SHP77 treated with DMSO at 0.1 percent for 48 hours (cell line): ENCODE data around the gene ERH.
A peak's percentile ranks its signal among the peaks of the same experiment; 100 is the strongest.
"Not testable (repeated sequence)": the region's sequence is repeated elsewhere in the genome, so short reads cannot be mapped to it uniquely, and the experiment has no call there.

ENCODE experiments used
- DNase-seq: peaks from one replicate; lab custom pipeline; 2025; lab: John Stamatoyannopoulos, UW

The ERH gene

DNA sequence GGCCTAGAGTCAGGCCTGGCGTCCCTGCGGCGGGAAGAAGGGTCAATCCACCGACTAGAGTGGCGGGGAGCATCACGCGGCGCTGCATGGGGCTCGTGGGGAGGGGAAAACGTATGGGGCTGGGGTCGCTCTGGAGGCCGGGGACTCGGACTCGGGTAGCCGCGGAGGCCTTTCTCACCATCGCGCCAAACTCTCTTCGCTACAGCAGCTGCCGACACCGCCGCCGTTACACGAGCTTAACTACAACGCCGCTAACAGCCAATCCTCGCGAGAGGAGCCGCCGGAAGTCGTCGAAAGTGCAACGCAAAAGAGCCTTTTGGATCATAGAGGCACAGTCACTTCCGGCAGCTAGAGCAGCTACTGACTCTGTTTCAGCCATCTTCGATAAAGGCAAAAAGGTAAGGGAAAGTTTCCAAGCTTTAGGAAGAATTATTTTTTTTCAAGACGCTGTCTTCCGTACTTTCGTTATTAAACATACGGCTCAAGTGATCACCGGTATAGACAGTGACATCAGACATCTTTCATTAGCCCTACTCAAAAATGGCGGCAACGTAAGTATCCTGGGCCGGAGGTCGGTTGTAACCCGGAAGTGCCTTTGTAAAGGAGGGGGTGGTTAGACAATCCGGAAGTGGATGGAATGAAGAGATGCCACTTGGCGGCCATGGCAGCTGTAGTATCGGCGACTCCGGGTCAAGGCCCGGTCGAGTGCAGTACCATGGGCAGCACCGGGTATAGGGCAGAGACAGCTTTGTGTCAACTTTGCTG is at the start of gene ERH, which contains the start of gene SLC39A9:
Gene ERH (minus strand): TSS at position 247 of the 765 bp plus-strand sequence. CDS start 66 bp downstream, at position 181.
Gene SLC39A9 (plus strand): TSS at position 640 of the 765 bp plus-strand sequence. CDS start 678 bp downstream, outside the sequence.
- peak; percentile 99 for DNase-seq

DNA sequence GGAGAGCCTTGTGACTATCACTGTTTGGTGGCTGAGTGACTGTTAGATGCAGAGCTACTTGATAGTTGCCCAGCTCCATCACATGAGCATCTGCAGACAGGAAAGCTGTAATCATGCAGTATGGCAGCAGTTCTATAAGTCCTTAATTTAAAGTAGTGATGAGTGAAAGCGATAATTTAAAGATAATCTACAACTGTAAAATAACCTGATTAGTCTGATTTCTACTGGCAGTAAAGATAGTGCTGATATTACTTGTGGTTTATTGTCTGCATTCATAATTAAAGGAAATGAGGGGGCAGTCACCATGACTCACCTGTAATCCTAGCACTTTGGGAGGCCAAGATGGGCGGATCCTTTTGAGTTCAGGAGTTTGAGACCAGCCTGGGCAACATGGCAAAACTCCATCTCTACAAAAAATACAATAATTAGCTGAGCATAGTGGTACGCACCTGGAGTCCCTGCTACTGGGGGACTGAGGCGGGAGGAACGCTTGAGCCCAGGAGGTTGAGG is 45.3 kb upstream of the ERH start:
- DNase-seq, result no peak

DNA sequence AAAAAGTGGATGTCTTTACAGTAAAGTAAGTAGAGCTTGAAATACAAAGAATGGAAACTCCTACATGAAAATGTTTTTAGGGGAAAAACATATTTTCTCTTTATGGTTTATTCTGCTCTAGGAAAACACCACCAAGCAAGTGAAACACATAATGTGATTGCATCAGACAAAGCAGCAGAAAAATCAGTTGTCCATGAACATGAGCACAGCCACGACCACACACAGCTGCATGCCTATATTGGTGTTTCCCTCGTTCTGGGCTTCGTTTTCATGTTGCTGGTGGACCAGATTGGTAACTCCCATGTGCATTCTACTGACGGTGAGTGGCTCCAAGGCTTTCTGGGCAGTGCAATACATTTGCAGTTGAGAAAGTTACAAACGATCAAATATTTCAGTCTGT is 43.8 kb upstream of the ERH start:
- no peak for DNase-seq

DNA sequence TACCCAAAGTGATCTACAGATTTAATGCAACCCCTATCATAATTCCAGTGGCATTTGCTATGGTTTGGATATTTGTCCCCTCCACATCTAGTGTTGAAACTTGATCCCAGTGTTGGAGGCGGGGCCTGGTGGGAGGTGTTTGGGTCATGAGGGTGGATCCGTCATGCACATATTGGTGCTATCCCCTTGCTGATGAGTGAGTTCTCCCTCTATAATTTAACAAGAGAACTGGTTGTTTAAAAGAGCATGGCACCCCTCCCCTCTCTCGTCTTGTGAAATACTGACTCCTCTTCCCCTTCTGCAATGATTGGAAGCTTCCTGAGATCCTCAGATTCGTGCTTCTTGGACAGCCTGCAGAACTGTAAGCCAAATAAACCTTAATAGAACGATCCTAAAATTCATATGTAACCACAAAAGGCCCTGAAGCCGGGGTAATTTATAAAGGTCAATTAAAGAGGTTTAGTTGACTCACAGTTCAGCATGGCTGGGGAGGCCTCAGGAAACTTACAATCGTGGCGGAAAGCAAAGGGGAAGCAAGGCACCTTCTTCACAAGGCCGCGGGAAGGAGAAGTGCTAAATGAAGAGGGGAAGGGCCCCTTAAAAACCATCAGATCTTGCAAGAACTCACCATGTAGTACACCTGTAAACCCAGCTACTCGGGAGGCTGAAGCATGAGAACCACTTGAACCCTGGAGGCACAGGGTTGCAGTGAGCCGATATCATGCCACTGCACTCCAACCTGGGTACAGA is 41.6 kb upstream of the ERH start:
- no peak for DNase-seq

DNA sequence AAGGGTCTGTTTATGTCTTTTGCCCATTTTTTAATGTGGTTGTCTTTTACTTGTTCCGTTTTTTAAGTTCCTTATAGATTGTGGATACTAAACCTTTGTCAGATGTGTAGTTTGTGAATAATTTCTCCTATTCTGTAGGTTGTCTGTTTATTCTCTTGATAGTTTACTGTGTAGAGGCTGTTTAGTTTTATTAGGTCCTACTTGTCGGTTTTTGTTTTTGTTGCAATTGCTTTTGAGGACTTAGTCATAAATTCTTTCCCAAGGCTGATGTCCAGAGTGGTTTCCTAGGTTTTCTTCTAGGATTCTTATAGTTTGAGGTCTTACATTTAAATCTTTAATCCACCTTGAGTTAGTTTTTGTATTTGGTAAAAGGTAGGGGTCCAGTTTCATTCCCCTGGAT is 34.3 kb upstream of the ERH start:
- DNase-seq, result no peak

DNA sequence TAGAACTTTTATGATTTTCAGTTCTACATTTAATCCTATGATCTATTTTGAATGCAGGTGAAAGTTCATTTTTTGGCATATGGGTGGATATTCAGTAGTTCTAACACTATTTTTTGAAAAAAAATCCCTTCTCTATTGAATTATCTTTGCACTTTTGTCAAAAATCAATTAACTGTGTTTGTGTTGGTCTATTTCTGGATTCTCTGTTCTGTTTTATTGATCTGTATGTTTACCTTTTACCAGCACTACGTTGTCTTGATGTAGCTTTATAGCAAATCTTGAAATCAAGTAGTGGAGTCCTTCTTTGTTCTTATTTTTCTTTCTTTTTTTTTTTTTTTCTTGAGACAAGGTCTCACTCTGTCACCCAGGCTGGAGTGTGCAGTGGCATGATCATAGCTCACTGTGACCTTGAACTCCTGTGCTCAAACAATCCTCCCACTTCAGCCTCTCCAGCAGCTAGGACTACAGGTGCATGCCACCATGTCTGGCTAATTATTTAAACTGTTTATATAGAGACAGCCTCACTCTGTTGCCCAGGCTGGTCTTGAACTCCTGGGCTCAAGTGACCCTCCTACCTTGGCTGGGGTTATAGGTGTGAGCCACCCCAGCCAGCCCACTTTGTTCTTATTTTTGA is 32.3 kb upstream of the ERH start:
- no peak for DNase-seq

DNA sequence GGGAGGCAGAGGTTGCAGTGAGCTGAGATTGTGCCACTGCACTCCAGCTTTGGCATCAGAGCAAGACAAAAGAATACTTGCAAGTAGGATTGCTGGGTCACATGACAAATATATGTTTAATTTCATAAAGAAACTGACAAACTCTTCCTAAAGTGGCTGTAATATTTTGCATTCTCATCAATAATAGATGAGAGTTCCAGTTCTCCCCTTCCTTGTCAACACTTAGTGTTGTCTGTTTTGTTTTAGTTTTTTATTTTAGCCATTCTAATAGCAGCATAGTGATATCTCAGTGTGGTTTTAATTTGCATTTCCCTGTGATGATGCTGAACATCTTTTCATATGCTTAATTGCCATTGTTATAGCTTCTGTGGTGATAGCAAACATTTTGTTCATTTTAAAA is 31.5 kb upstream of the ERH start:
- DNase-seq, result no peak

DNA sequence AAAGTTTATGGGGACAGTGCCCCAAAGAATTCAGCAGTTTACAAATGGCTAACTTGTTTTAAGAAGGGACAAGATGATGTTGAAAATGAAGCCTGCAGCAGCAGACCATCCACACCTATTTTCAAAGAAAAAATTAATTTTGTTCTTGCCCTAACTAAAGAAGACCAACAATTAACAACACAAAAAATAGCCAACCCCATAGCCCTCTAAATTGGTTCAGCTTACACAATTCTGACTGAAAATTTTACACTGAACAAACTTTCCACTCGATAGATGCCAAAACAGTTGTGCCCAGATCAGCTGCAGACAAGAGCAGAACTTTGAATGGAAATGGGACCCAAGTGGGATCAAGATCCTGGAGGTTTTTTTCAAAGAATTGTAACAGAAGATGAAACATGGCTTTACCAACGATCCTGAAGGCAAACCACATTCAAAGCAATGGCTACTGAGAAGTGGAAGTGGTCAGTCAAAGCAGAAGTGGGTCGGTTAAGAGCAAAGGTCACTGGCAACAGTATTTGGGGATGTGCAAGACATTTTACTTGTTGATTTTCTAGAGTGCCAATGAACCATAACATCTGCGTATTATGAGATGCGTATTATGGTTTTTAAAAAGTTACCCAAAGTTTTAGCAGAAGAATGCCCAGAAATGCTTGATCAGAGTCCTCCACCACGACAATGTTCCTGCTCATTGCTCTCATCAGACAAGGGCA is 30.3 kb upstream of the ERH start:
- DNase-seq, result no peak

DNA sequence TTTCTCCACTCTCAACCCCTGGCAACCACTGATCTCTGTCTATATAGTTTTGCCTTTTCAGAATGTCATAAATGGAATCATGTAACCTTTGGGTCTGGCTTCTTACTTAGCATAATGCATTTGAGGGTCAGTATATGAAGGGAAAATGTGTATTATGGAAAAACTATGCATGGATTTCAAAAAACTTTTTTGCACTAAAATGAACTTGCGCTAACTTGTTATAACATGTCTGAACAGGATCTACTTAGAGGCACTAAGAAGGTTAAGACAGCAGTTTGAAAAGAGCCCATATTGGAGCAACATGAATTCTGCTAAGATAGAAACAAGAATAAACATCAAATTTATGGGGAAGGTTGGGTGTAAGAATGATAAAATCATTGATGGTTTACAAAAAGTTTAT is 29.5 kb upstream of the ERH start:
- DNase-seq, result no peak

DNA sequence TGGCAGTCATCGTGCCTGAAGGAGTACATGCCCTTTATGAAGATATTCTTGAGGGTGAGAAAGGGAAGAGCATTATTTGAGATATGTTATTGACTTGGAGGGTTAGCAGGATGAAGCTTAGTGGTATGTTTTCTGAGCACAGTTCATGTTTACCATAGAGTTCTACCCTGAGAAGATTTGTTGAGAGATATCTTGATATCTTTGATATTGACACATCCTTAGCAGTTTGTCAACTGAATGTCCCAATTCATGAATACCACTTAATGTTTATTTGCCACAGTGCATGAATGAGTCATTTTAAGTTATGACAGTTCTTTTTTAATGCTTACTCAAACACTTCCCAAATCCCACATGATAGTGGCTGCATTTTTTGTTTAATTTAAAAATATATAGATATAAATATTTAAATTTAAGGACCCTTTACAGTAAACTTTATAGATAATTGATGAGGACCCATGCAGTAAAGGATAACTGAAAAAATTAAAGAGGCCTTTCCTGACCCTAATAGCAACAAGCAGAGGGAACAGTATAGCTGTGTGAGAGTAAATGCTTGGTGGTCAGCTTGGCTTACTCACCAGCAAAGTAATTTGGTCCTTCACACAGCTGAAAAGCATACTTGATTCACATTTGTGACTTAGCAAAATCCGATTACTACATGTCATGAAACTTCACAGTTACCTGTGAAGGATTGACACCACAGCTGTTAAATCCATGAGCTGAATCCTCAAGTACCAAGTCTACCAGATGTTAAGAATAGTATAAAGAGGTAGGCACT is 26.2 kb upstream of the ERH start:
- DNase-seq, result no peak

DNA sequence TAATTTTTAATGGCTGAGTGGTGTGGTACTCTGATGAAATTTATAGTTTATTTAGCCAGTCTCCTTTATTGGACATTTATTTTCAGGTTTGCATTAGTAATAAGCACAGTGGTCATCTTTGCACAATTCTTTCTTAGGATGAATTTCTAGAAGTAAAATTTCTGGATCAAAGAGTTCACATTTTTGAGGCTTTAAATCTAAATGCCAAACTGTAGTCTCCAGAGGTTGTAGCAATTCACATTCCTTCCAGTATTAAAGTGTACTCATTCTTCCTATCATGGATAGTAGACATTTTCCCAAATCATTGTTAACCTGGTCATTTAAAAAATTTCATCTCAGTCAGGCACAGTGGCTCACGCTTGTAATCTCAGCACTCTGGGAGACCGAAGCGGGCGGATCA is 25.2 kb upstream of the ERH start:
- no peak for DNase-seq

DNA sequence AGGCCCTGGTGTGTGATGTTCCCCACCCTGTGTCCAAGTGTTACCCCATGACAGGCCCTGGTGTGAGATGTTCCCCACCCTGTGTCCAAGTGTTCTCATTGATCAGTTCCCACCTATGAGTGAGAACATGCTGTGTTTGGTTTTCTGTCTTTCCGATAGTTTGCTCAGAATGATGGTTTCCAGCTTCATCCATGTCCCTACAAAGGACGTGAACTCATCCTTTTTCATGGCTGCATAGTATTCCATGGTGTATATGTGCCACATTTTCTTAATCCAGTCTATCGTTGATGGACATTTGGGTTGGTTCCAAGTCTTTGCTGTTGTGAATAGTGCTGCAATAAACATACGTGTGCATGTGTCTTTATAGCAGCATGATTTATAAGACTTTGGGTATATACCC is 18.0 kb upstream of the ERH start:
- not testable (repeated sequence) for DNase-seq

DNA sequence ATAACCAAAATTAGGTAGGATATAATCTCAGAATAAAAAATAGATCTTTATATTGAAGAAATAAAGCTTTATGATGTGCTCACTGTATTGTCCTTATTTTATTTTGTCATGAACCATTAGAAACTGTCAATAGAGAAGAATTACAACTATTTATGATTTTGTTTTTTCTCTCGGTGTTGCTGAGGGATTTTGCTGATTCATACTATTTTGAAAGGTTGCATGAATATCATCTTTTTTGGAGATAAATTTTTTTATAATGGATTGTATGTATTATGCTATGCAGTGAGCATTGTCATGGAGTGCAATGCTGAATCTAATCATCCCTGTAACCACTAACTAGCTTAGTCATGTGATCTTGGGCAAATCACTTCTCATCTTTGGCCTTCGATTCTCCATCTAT is 15.4 kb upstream of the ERH start:
- DNase-seq, result no peak

DNA sequence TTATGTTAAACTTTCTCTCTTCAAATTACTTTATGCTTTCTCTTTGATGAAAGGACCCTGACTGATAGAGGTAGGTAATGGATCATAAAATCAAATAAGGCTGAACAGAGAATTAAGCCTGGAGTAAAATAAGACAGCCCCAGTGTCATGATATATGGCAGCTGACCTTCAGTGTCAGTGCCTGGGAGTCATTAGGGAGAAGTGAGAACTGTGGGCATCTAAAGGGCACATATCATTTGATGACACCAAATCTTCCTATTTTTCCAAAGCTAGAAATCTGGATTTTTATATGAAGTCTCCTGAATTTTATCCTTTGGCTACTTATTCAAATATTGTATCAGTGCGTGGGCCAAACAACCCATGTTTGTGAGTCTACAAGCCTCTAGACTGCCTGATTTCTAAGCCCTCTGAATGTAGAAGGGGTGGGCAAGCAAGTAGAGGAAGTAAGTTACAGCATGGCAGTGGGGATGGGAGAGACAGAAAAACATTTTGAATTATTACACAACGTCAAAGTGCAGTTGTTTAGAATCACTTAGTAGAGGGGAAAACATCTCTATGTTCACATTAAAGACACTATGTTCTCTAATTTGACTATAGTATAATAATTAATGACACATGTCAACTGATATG is 10.3 kb upstream of the ERH start:
- DNase-seq, result no peak

DNA sequence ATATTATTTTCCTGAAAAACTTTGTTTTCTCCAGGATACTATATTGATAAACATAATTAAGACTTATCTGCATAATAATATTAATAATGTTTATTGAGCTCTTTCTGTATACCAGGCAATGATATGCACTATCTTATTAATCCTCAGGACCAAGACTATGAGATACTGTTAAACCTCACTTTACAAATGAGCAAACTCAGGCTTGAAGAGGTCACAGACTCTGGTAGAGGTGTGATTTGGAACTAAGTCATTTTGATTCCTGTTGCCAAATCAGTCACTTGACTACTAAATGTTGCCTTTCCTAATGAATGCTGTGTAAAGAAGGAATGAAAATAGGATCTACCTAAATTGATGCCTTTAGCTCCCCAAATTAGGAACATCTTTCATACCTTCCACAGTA is 7.7 kb upstream of the ERH start:
- no peak for DNase-seq

DNA sequence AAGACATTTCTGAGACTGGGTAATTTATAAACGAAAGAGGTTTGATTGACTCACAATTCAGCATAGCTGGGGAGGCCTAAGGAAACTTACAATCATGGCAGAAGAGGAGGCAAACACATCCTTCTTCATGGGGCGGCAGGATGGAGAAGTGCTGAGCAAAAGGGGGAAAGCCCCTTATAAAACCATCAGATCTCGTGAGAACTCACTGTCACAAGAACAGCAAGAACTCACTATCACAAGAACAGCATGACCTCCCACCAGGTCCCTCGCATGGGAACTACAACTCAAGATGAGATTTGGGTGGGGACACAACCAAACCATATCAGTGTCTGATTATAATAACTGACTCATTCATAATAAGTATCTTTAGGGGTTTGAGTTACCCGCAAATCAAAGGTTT is 6.8 kb upstream of the ERH start:
- no peak for DNase-seq

DNA sequence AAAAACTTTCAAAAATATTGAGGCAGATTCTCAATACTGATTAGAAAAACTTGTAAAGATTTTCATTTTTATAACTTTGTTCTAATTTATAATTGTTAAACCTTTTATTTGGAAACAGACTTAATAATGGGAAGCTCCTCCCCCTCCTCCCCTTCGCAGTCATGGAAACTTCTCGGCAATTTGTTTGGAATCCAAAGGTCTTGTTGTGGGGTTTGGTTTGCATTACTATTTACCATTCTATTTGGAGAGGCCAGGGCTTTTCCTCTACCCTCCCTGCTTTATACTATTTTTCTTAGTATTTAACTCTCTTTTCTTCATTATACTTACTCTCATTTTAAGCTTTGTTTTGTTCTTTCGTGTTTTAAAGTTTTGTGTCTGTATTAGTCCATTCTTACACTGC is 6.4 kb upstream of the ERH start:
- no peak for DNase-seq

DNA sequence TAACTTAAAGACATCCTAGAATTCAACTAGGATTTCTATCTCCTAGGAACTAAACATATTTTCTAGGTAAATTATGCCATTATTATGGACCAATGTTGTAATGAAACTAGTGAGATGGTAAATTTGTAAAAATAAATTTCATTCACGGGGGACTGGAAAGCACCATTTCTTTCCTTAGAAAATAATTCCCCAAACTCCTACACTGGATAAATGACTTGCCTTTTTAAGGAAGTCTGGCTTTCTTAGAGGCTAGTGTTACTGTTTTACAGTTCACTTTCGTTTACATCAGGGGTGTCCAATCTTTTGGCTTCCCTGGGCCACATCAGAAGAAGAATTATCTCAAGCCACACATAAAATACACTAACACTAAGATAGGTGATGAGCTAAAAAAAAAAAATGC is 3.7 kb upstream of the ERH start:
- DNase-seq, result no peak

DNA sequence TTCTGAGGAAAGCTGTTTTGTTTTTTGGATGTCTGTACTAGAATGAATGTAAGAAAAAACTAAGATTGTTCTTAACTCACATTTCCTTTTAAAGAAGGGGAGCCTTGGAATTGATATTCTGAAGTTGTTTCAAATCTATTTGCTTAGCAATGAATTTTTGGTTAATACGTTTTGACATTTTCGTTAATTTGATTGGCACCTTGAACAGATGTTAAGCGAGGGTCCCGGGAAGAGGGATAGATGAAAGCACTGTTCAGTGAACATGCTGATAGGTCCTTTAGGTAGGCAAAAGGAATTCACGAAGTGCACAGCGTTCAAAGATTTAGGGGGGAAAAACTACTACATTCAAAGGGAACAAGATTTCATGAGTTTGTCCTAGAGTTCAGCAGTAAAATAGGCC is 2.1 kb upstream of the ERH start:
- no peak for DNase-seq

DNA sequence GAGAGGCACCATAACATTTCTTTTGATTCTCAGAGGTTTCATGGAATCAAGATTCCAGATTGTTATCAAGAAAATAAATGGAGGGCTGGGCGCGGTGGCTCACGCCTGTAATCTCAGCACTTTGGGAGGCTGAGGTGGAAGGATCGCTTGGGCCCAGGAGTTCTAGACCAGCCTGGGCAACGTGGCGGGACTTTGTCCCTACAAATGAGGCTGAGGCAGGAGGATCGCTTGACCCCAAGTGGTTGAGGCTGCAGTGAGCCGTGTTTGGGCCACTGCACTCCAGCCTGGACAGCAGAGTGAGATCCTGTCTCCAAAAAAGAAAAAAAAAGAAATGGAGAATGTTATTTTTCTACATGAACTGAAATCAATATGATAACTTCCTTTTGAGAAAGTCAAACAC is 1.7 kb upstream of the ERH start:
- DNase-seq, result no peak

DNA sequence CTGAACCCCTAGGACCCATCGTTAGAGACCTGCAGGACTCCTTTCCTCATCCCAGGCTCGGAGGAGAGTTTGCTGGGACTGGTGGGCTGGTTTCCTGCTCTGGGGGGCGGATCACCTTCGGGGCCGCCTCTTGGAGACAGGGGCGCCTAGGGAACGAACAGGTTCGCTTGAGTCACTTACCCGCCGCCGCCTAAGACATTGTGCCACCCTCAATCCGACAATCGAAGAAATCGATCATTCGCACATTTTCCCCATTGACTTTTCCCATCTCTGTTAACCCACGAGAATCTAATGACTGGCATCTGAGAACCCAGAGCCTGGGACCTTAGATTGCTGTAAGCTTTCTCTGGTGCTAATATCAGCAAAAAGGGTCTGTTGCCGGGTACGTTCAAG is 715 bp upstream of the ERH start:
- DNase-seq, result no peak
